Glutamatergic neuron (in vitro differentiated cells): ENCODE results near the gene ASB17. TPM values are rescaled to one million over a fixed set of nuclear protein-coding genes. Genes with fewer than 3 reads are reported as not detected.
"Not testable (repeated sequence)": the region's sequence is repeated elsewhere in the genome, so short reads cannot be mapped to it uniquely, and the experiment has no call there.

Experiments
- DNase-seq: peaks from one replicate; pipeline ENCODE4 v3.0.0; 2022
- H3K27ac Mint-ChIP-seq: one replicate; pipeline ENCODE4 v1.8.0; 2020; ENCODE audit warnings: mild to moderate bottlenecking, mixed read lengths, inconsistent platforms; ENCODE audit not compliant: unreplicated experiment
- H3K27me3 Mint-ChIP-seq: one replicate; pipeline ENCODE4 v1.8.0; 2020; ENCODE audit warnings: mild to moderate bottlenecking, moderate library complexity, mixed read lengths, inconsistent platforms; ENCODE audit not compliant: unreplicated experiment
- H3K36me3 Mint-ChIP-seq: one replicate; pipeline ENCODE4 v1.8.0; 2020; ENCODE audit warnings: mild to moderate bottlenecking, mixed read lengths, inconsistent platforms; ENCODE audit not compliant: unreplicated experiment
- H3K4me1 Mint-ChIP-seq: one replicate; pipeline ENCODE4 v1.8.0; 2020; ENCODE audit warnings: mild to moderate bottlenecking, low read depth, mixed read lengths, inconsistent platforms; ENCODE audit not compliant: unreplicated experiment
- H3K4me3 Mint-ChIP-seq: one replicate; pipeline ENCODE4 v1.8.0; 2020; ENCODE audit warnings: mild to moderate bottlenecking, mixed read lengths, inconsistent platforms; ENCODE audit not compliant: unreplicated experiment
- H3K9me3 Mint-ChIP-seq: one replicate; pipeline ENCODE4 v1.8.0; 2020; ENCODE audit warnings: mild to moderate bottlenecking, moderate library complexity, mixed read lengths, inconsistent platforms; ENCODE audit not compliant: unreplicated experiment
- CTCF ChIP-seq: fragments of 200-600 bp; sonication (generic); IDR thresholded peaks from one replicate; pipeline ENCODE4 v1.5.0; 2021; ENCODE audit not compliant: partially characterized antibody, unreplicated experiment
- total RNA-seq: library from RNA; stranded (reverse); fragmentation: NEBNext Ultra II Directional; extraction: Animal tissue kit (Norgen Biotek cat#: 25700); gene quantifications from one replicate; pipeline ENCODE4 v1.2.1, GENCODE V29; 2021; ENCODE audit not compliant: unreplicated experiment

ASB17 gene
- total RNA-seq, 1 donor from 2014 or later, result not detected

- H3K36me3 Mint-ChIP-seq, result no peaks in the 10 kb centered on the region
- no peak overlapping the region for H3K4me3 Mint-ChIP-seq
- no peak for TF ChIP-seq CTCF
- H3K9me3 Mint-ChIP-seq, result no peaks in the 10 kb centered on the region
- H3K27me3 Mint-ChIP-seq, result no peaks in the 10 kb centered on the region
- no peaks in the 10 kb centered on the region for H3K4me1 Mint-ChIP-seq
- H3K27ac Mint-ChIP-seq, result no peak overlapping the region
- no peak for DNase-seq
Measured at GRCh38 chr1:75964760-75965408, 32.7 kb upstream of the ASB17 start.

- not testable (repeated sequence) for H3K9me3 Mint-ChIP-seq, H3K4me1 Mint-ChIP-seq, H3K4me3 Mint-ChIP-seq, H3K27me3 Mint-ChIP-seq, DNase-seq, H3K36me3 Mint-ChIP-seq, H3K27ac Mint-ChIP-seq
Measured at GRCh38 chr1:75964110-75964759, 32.0 kb upstream of the ASB17 start.

DNA sequence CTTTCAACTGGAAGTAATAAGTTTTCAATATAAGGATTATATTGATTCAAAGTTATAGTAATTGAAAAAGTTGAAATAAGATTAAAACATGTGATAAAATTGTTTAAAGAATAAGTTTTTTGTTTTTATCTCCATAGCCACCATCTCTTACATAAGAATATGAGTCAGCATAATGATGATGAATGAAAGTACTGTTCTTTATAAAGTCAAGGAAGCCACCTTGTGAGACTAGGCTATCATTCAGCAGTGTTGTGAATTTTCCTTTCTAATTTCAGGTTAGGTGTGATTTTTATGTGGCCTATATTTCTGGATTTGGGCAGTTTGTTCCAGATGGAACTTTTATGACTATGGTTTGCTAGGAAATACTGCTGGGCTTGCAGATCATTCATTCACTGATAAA lies 22.4 kb upstream of the ASB17 start:
- no peaks in the 10 kb centered on the region for H3K4me1 Mint-ChIP-seq
- no peaks in the 10 kb centered on the region for H3K9me3 Mint-ChIP-seq
- no peaks in the 10 kb centered on the region for H3K27me3 Mint-ChIP-seq
- H3K27ac Mint-ChIP-seq, result no peak overlapping the region
- DNase-seq, result no peak
- no peak for TF ChIP-seq CTCF
- no peak overlapping the region for H3K4me3 Mint-ChIP-seq
- no peaks in the 10 kb centered on the region for H3K36me3 Mint-ChIP-seq

DNA sequence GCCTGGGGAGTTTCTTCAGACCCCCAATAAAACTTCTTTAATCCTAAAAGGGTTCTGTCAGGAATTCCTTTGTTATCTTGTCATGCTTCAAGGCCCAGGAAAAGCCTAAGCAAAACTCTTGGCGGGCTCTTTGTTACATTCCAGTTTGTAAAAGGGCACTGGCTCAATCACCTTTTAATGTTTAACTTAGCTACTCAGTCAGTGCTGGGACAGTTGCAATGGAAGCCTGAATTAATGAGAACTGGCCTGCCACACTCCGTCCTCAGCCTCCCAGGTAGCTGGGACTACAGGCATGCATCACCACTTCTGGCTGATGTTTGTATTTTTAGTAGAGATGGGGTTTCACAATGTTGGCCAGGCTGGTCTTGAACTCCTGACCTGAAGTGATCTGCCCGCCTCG lies 21.3 kb upstream of the ASB17 start:
- Mint-ChIP-seq H3K36me3 (no peaks in the 10 kb centered on the region), H3K4me3 (no peak overlapping the region), H3K27ac (no peak overlapping the region), H3K4me1 (no peaks in the 10 kb centered on the region), H3K27me3 (no peaks in the 10 kb centered on the region), H3K9me3 (no peaks in the 10 kb centered on the region)
- TF ChIP-seq CTCF, result no peak
- DNase-seq, result no peak

DNA sequence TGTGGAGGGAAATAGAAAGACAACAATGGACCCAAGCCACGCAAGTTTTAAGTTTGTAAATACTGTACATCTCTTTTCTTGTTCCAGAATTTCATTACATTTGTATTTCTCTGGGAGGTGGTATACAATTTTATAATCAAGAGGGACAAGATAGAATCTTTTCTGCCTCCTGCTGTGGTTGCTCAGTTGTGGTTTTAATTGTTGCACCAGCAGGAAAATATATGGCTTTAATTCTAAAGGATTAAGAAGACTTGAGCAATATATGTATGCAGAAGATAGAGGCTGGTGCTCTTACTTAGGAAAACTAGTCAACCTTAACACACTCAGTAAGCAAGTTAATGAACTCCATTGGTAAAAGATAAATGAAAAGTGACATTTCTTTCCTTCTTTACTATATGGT lies 19.8 kb upstream of the ASB17 start:
- H3K27ac Mint-ChIP-seq, result no peak overlapping the region
- no peak for TF ChIP-seq CTCF
- H3K9me3 Mint-ChIP-seq, result no peaks in the 10 kb centered on the region
- no peaks in the 10 kb centered on the region for H3K27me3 Mint-ChIP-seq
- no peaks in the 10 kb centered on the region for H3K4me1 Mint-ChIP-seq
- no peaks in the 10 kb centered on the region for H3K36me3 Mint-ChIP-seq
- no peak for DNase-seq
- no peak overlapping the region for H3K4me3 Mint-ChIP-seq
